Spleen (tissue), 11 donors: ENCODE results near the gene NFATC2. TPM values are rescaled to one million over a fixed set of nuclear protein-coding genes. Genes with fewer than 3 reads are reported as not detected.

ENCODE experiments used
- DNase-seq: peaks from one replicate; pipeline ENCODE4 v3.0.0-alpha.2; 2020
- H3K27ac ChIP-seq, 8 donors: fragments of 200-600 bp; sonication (generic) in 7 of 8; 1 replicate in 4 of 8; 2 replicates in 4 of 8; pipeline versions ENCODE4 v1.5.0 to v1.8.0; 2016 to 2021; ENCODE audit warnings: inconsistent platforms in 4 of 8, mild to moderate bottlenecking in 4 of 8, moderate library complexity in 1 of 8
- H3K27me3 ChIP-seq, 7 donors: fragments of 200-600 bp; sonication (generic) in 6 of 7; replicated peaks in 1 of 7; 1 replicate in 4 of 7; 2 replicates in 3 of 7; pipeline versions ENCODE4 v1.5.0 to v1.8.0; 2016 to 2021; ENCODE audit warnings: inconsistent platforms in 3 of 7, mild to moderate bottlenecking in 1 of 7
- H3K36me3 ChIP-seq, 6 donors: fragments of 200-600 bp; sonication (generic) in 5 of 6; 1 replicate in 4 of 6; 2 replicates in 2 of 6; pipeline versions ENCODE4 v1.5.0 to v1.8.0; 2016 to 2021; ENCODE audit warnings: inconsistent platforms in 2 of 6
- H3K4me1 ChIP-seq, 6 donors: fragments of 200-600 bp; sonication (generic) in 5 of 6; 1 replicate in 3 of 6; 2 replicates in 3 of 6; pipeline versions ENCODE4 v1.5.0 to v1.8.0; 2016 to 2021; ENCODE audit warnings: inconsistent platforms in 3 of 6
- H3K4me3 ChIP-seq, 8 donors: fragments of 200-600 bp; sonication (generic) in 7 of 8; 1 replicate in 4 of 8; 2 replicates in 4 of 8; pipeline versions ENCODE4 v1.5.0 to v1.8.0; 2016 to 2021; ENCODE audit warnings: inconsistent platforms in 4 of 8, mild to moderate bottlenecking in 4 of 8, moderate library complexity in 2 of 8
- H3K9me3 ChIP-seq, 8 donors: fragments of 200-600 bp; sonication (generic) in 7 of 8; 1 replicate in 4 of 8; 2 replicates in 4 of 8; pipeline versions ENCODE4 v1.5.0 to v1.8.0; 2016 to 2021; ENCODE audit warnings: inconsistent platforms in 4 of 8
- POLR2A ChIP-seq, 3 donors: fragments of 450-650 bp; IDR thresholded peaks; one replicate each; pipeline ENCODE4 v1.5.1; 2017; ENCODE audit warnings: antibody characterized with exemption in 3 of 3, mild to moderate bottlenecking in 1 of 3
- POLR2AphosphoS5 ChIP-seq, 3 donors: sonication (generic); formaldehyde crosslinking; IDR thresholded peaks; one replicate each; pipeline ENCODE4 v1.5.1; 2017; ENCODE audit warnings: antibody characterized with exemption in 3 of 3
- WGBS, 5 donors: extraction: QIAGEN DNeasy Blood & Tissue Kit in 3 of 5; methylation state at CpG; one replicate each; pipeline versions ENCODE4 v1.1.5 to v1.1.7; 2013 to 2018; 5-methylcytosine and 5-hydroxymethylcytosine counted together
- intact Hi-C: fragments of 100-400 bp; cut with DNase I; formaldehyde crosslinking; loops from one replicate; pipeline ENCODE4 v1.15.0; 2023; ENCODE audit warnings: low total_unique reads
- polyA plus RNA-seq, 3 donors: library from polyadenylated mRNA; stranded (reverse); fragments of 200-250 nt; gene quantifications; one replicate each; pipeline ENCODE4 v1.2.1, GENCODE V29; 2013
- total RNA-seq, 7 donors: library from RNA; depleted of rRNA in 3 of 7; stranded (reverse); fragments of >200 nt in 3 of 7; fragmentation: NEBNext Ultra II Directional in 4 of 7; extraction: Animal tissue kit (Norgen Biotek cat#: 25700) in 4 of 7; gene quantifications; one replicate each; pipeline versions ENCODE4 v1.1.0 to v1.2.1, GENCODE V29; 2016 to 2021
- TF ChIP-seq, protein P1 (sequence below), 11 experiments: fragments of 200-600 bp in 7 of 11; fragments of 450-650 bp in 4 of 11; sonication (generic) in 4 of 11; IDR thresholded peaks in 8 of 11; conservative IDR thresholded peaks in 3 of 11; 1 replicate in 7 of 11; 2 replicates in 4 of 11; pipeline versions ENCODE4 v1.4.0 to v1.8.0; 2016 to 2021; ENCODE audit warnings: antibody characterized with exemption in 11 of 11, inconsistent platforms in 4 of 11, mild to moderate bottlenecking in 1 of 11
- donor health status: healthy with polysubstance abuse.
- donor health status: DM: no; HTN: no; CAD: no; lungs with moderate emphysema.
- donor health status: DM: no; HTN: no; CAD: no.
- donor health status: Bipolar disorder and iron deficiency.
- donor health status: healthy.
- donor health status: DM: no; HTN: no; CAD: no.
- donor health status: DM: yes; HTN: yes; CAD: no.

The NFATC2 gene
- total and polyA plus RNA-seq, 10 donors, result 6.5 to 42.9 (median 34.5) TPM

DNA sequence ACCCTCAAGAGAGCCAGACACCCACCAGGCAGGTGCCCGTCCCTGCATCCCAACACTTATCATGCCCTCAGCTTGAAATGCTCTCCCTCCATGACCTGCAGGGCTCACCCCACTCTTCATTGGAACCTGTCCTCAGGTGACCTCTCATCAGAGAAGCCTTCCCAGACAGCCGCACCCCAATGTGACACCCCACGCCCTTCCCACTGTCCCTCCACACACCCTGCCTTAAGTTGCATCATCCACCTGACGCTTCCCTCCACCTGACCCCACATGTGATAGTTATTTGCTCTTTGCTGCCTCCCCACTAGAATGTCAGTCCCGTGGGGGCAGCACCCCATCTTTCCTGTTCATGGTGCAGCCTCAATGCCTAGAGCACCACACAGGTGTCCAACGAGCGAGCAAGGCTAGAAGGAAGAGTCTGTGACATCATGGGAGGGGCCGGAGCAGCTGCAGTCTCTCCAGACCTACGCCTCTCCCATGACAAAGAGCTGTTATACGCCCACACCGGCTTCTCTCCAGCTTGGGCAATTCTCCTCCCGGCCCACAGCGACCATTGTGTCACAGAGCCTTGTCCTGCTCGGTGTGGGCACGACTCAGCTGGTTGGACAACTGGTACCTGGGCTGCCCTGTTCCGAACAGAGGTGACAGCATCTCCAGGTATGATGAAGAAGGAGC, 58.2 kb downstream of the NFATC2 start:
- Histone ChIP-seq H3K36me3 (peaks cover 0 to 50% (median 5%) of the 10 kb centered on the region in 6 donors), H3K9me3 (no peaks in the 10 kb centered on the region), H3K27ac (no peak overlapping the region), H3K4me1 (peaks cover 3 to 49% (median 22%) of the 10 kb centered on the region in 6 donors), H3K27me3 (no peaks in the 10 kb centered on the region), H3K4me3 (no peak overlapping the region)
- intact Hi-C loops, result no loop called here
- peak; percentile 63 for DNase-seq
- WGBS, 5 donors, result 77 to 88% (median 82%) methylated on average over 14 to 16 of the region's 16 CpGs
- TF ChIP-seq POLR2AphosphoS5 (IDR thresholded peaks at IDR 0.05), result no peak
- TF ChIP-seq POLR2A (IDR thresholded peaks at IDR 0.05), result no peak
- TF ChIP-seq, protein P1, sequence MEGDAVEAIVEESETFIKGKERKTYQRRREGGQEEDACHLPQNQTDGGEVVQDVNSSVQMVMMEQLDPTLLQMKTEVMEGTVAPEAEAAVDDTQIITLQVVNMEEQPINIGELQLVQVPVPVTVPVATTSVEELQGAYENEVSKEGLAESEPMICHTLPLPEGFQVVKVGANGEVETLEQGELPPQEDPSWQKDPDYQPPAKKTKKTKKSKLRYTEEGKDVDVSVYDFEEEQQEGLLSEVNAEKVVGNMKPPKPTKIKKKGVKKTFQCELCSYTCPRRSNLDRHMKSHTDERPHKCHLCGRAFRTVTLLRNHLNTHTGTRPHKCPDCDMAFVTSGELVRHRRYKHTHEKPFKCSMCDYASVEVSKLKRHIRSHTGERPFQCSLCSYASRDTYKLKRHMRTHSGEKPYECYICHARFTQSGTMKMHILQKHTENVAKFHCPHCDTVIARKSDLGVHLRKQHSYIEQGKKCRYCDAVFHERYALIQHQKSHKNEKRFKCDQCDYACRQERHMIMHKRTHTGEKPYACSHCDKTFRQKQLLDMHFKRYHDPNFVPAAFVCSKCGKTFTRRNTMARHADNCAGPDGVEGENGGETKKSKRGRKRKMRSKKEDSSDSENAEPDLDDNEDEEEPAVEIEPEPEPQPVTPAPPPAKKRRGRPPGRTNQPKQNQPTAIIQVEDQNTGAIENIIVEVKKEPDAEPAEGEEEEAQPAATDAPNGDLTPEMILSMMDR (IDR thresholded peaks at IDR 0.05 in 8 of 11, conservative IDR thresholded peaks at IDR 0.05 in 3 of 11), result no peak

DNA sequence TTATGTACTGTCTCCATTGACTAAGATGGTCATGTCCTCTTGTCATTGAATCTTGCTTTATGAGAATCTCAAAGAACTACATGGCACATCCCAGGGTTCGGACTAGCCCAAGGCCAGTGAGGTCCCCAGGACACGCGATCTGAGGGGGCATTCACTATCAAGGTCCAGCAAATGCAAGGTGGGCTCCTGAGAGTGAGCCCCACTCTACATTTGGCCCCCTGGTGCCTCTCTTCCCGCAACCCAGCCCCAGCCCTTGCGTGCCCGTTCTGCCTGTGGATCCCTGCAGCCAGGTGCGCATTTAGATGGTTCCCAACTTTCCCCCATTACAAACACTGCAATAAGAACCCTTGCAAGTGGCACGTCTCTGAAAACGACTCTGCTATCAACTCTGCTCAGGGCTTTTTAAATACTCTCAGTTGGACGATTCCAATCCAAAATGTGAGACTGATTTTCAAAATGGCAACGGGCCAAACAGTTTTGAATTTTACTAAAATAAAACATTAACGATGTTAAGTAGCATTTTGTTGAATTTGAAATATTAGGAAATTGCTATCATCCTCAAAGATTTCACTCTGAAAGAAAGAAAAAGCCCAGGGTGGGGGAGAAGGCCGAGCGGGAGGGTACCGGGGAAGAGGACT, 59.6 kb downstream of the NFATC2 start:
- 87 to 97% (median 96%) methylated on average over 15 of the region's 15 CpGs for WGBS, 5 donors
- intact Hi-C loops, result no loop called here
- Histone ChIP-seq H3K4me1 (peaks cover 3 to 42% (median 22%) of the 10 kb centered on the region in 6 donors), H3K4me3 (no peak overlapping the region), H3K27ac (no peak overlapping the region), H3K27me3 (no peaks in the 10 kb centered on the region), H3K9me3 (no peaks in the 10 kb centered on the region), H3K36me3 (peaks cover 0 to 43% (median 5%) of the 10 kb centered on the region in 6 donors)
- DNase-seq, result peak; percentile 43
- TF ChIP-seq POLR2AphosphoS5 (IDR thresholded peaks at IDR 0.05), result no peak
- TF ChIP-seq, protein P1 (IDR thresholded peaks at IDR 0.05 in 8 of 11, conservative IDR thresholded peaks at IDR 0.05 in 3 of 11), result no peak
- TF ChIP-seq POLR2A (IDR thresholded peaks at IDR 0.05), result no peak

DNA sequence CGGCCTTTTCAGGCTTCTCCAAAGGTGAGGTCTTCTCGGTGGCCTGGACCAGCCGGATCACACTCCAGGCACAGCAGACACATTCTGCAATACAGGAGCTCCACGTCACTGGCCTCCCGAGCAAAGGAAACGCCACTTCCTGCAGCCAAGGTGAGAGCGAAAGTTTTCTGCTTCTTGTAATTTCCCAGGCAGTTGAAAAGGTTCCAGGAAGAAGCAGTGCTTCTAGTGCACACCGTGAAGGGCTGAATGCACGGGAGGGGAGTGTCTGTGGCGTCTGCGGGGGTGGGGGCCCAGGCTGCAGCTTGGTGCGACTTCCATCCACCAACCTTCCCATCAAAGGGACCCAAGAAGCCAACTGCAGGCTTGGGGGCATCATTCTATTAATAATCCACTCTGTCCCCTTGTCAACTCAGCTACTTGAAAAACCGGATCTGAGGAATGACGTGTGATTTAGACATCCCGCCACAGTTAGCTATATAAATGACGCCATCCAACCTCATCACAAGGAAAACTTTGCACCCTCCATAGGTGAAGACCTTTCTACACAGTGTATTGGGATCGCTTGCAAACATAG, 61.1 kb downstream of the NFATC2 start:
- H3K27ac ChIP-seq, result peak overlapping the region in 7 of 8 donors; percentile 0 to 60 (median 35)
- H3K27me3 ChIP-seq, result no peaks in the 10 kb centered on the region
- H3K9me3 ChIP-seq, result peaks cover 0 to 7% (median 0%) of the 10 kb centered on the region in 8 donors
- intact Hi-C loops, result no loop called here
- peaks cover 0 to 39% (median 2%) of the 10 kb centered on the region in 6 donors for H3K36me3 ChIP-seq
- TF ChIP-seq, protein P1 (IDR thresholded peaks at IDR 0.05 in 8 of 11, conservative IDR thresholded peaks at IDR 0.05 in 3 of 11), result no peak
- TF ChIP-seq POLR2AphosphoS5 (IDR thresholded peaks at IDR 0.05), result peak in 2 of 3 donors; percentile 40 to 59
- peaks cover 3 to 44% (median 22%) of the 10 kb centered on the region in 6 donors for H3K4me1 ChIP-seq
- peak overlapping the region in 1 of 8 donors; percentile 31 for H3K4me3 ChIP-seq
- 24 to 52% (median 34%) methylated on average over 16 to 17 of the region's 17 CpGs for WGBS, 5 donors
- peak; percentile 78 for DNase-seq
